ENCODE results near the gene SYNDIG1. TPM values are rescaled to one million over a fixed set of nuclear protein-coding genes. Genes with fewer than 3 reads are reported as not detected.

Gene SYNDIG1
- total RNA-seq, 2 experiments from 2014 or later, result not detected

DNA sequence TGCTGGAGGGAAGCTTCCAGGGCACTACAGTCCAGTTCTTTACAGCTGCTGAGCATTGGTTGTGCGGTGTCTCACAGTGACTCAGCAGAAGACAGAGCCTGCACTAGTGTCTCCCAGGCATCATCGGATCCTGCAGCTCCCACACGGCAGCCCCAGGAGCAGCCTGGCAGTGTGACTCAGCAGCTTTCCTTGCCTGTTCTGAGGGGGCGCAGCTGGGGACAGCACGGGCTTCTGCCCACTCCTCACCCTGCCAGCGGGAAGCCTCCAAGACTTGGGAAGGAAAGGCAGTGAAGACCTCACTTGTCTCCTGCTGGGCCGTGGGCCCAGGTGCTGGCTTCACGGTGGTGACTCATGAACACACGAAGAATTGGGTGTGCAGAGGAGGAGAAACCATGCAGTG lies 165.4 kb downstream of the SYNDIG1 start:
- no peak overlapping the region for H3K4me2 ChIP-seq (ENCODE audit: low read length)
- no peak for DNase-seq (ENCODE audit: low spot score)
- CTCF ChIA-PET (ENCODE audit: unreplicated experiment), result no interaction called here

DNA sequence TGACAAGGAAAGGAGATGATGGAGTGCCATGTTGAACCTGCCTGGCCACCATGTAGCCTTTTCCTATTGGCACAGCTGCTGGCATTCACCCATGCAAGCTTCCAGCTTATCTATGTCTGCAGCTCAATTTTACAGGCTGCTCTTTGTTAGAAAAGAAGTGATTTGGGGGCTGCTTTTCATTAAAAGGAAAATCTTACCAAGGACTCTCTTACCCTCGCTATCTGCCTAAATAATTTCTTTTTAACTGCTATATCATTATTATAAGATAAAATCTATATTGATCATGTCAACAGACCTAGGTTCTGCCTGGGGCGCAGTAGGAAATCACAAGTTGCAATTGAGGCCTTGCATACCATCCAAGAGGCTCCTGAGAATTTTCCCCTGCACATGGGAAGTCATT lies 167.2 kb downstream of the SYNDIG1 start:
- no peak for DNase-seq (ENCODE audit: low spot score)
- no peaks in the 10 kb centered on the region for H3K9me2 ChIP-seq (ENCODE audit: insufficient read depth, low read length)
- ChIA-PET CTCF (ENCODE audit: unreplicated experiment) (no interaction called here), POLR2A (no interaction called here)
- H3K4me1 ChIP-seq (ENCODE audit: insufficient read depth, low read length, poor library complexity, severe bottlenecking), result no peaks in the 10 kb centered on the region
- no peak overlapping the region for H3K27ac ChIP-seq (ENCODE audit: low read depth, low read length, poor library complexity, severe bottlenecking)
- no peak for TF ChIP-seq EZH2phosphoT487 (IDR thresholded peaks at IDR 0.05; ENCODE audit: borderline replicate concordance, low read depth, low read length)
- TF ChIP-seq, protein P1, sequence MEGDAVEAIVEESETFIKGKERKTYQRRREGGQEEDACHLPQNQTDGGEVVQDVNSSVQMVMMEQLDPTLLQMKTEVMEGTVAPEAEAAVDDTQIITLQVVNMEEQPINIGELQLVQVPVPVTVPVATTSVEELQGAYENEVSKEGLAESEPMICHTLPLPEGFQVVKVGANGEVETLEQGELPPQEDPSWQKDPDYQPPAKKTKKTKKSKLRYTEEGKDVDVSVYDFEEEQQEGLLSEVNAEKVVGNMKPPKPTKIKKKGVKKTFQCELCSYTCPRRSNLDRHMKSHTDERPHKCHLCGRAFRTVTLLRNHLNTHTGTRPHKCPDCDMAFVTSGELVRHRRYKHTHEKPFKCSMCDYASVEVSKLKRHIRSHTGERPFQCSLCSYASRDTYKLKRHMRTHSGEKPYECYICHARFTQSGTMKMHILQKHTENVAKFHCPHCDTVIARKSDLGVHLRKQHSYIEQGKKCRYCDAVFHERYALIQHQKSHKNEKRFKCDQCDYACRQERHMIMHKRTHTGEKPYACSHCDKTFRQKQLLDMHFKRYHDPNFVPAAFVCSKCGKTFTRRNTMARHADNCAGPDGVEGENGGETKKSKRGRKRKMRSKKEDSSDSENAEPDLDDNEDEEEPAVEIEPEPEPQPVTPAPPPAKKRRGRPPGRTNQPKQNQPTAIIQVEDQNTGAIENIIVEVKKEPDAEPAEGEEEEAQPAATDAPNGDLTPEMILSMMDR (conservative IDR thresholded peaks at IDR 0.05; ENCODE audit: low read length), result no peak
- H3K36me3 ChIP-seq (ENCODE audit: insufficient read depth, low read length), result no peaks in the 10 kb centered on the region
- no peak overlapping the region for H3K4me3 ChIP-seq (ENCODE audit: low read depth, low read length, poor library complexity, severe bottlenecking)
- H3K9me3 ChIP-seq (ENCODE audit: low read length), result no peaks in the 10 kb centered on the region
- H2AFZ ChIP-seq (ENCODE audit: low read length), result no peak overlapping the region
- no peaks in the 10 kb centered on the region for H4K20me1 ChIP-seq (ENCODE audit: insufficient read depth, low read length)
- H3K79me2 ChIP-seq (ENCODE audit: insufficient read depth, low read depth, low read length), result no peaks in the 10 kb centered on the region
- no peak overlapping the region for H3K4me2 ChIP-seq (ENCODE audit: low read length)
- BruUV-seq (replicated peaks), result no TSS peak
- intact Hi-C loops (cut with micrococcal nuclease; ENCODE audit: unreplicated experiment), result no loop called here

More for the DNA sequence above, 165.4 kb downstream of the SYNDIG1 start:
- BruUV-seq (replicated peaks), result no TSS peak
- H3K9me3 ChIP-seq (ENCODE audit: low read length), result no peaks in the 10 kb centered on the region
- TF ChIP-seq, protein P1 (conservative IDR thresholded peaks at IDR 0.05; ENCODE audit: low read length), result no peak
- no peak for TF ChIP-seq EZH2phosphoT487 (IDR thresholded peaks at IDR 0.05; ENCODE audit: borderline replicate concordance, low read depth, low read length)
- no peaks in the 10 kb centered on the region for H4K20me1 ChIP-seq (ENCODE audit: insufficient read depth, low read length)
- no peaks in the 10 kb centered on the region for H3K79me2 ChIP-seq (ENCODE audit: insufficient read depth, low read depth, low read length)
- H3K36me3 ChIP-seq (ENCODE audit: insufficient read depth, low read length), result no peaks in the 10 kb centered on the region
- H2AFZ ChIP-seq (ENCODE audit: low read length), result no peak overlapping the region
- POLR2A ChIA-PET, result interaction anchor here (0.6 to 1.6 kb wide), 2 partner anchors 9 to 88 kb away, joined by 3 to 4 read pairs; no protein-coding TSS in a partner anchor
- no peaks in the 10 kb centered on the region for H3K4me1 ChIP-seq (ENCODE audit: insufficient read depth, low read length, poor library complexity, severe bottlenecking)
- H3K4me3 ChIP-seq (ENCODE audit: low read depth, low read length, poor library complexity, severe bottlenecking), result no peak overlapping the region
- no peaks in the 10 kb centered on the region for H3K9me2 ChIP-seq (ENCODE audit: insufficient read depth, low read length)
- no peak overlapping the region for H3K27ac ChIP-seq (ENCODE audit: low read depth, low read length, poor library complexity, severe bottlenecking)
- intact Hi-C loops (cut with micrococcal nuclease; ENCODE audit: unreplicated experiment), result no loop called here

DNA sequence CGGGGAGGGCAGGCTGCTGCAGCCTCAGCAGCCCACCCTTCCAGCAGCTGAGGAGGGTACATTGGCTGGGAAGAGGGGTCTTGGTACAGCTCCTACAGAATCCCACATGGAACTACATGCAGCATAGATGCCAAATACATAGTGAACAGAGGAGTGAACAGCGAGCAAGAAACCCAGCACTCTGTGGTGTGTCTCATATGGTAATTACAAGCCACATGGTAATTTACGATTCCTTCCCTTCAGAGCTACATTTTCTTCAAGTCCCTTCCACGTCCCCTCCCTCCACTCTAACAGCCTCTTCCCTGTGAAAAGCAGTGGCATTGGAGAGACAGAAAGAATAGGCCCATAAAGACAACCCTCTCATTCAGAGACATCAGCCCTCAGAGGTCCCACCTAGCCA lies 167.7 kb downstream of the SYNDIG1 start:
- DNase-seq (ENCODE audit: low spot score), result no peak
- H3K4me2 ChIP-seq (ENCODE audit: low read length), result no peak overlapping the region
- intact Hi-C loops (cut with micrococcal nuclease; ENCODE audit: unreplicated experiment), result no loop called here
- H4K20me1 ChIP-seq (ENCODE audit: insufficient read depth, low read length), result no peaks in the 10 kb centered on the region
- no peaks in the 10 kb centered on the region for H3K36me3 ChIP-seq (ENCODE audit: insufficient read depth, low read length)
- no peak overlapping the region for H2AFZ ChIP-seq (ENCODE audit: low read length)
- no peaks in the 10 kb centered on the region for H3K4me1 ChIP-seq (ENCODE audit: insufficient read depth, low read length, poor library complexity, severe bottlenecking)
- H3K27ac ChIP-seq (ENCODE audit: low read depth, low read length, poor library complexity, severe bottlenecking), result no peak overlapping the region
- ChIA-PET CTCF (ENCODE audit: unreplicated experiment) (no interaction called here), POLR2A (no interaction called here)
- no peaks in the 10 kb centered on the region for H3K9me3 ChIP-seq (ENCODE audit: low read length)
- no peaks in the 10 kb centered on the region for H3K79me2 ChIP-seq (ENCODE audit: insufficient read depth, low read depth, low read length)
- TF ChIP-seq, protein P1 (conservative IDR thresholded peaks at IDR 0.05; ENCODE audit: low read length), result no peak
- TF ChIP-seq EZH2phosphoT487 (IDR thresholded peaks at IDR 0.05; ENCODE audit: borderline replicate concordance, low read depth, low read length), result no peak
- H3K9me2 ChIP-seq (ENCODE audit: insufficient read depth, low read length), result no peaks in the 10 kb centered on the region
- no TSS peak for BruUV-seq (replicated peaks)
- H3K4me3 ChIP-seq (ENCODE audit: low read depth, low read length, poor library complexity, severe bottlenecking), result no peak overlapping the region
